Endothelial cell of umbilical vein (primary cell): Measurements from ENCODE around the gene POGLUT3.

Experiments
- CTCF ChIP-seq, 2 donors: IDR thresholded peaks; 1 replicate in 1 of 2; 2 replicates in 1 of 2; pipeline ENCODE4 v1.5.1; 2011; ENCODE audit warnings: low read length in 2 of 2, mild to moderate bottlenecking in 2 of 2, moderate library complexity in 2 of 2, control low read depth in 1 of 2, inconsistent platforms in 1 of 2, low read depth in 1 of 2; ENCODE audit not compliant: insufficient read depth in 1 of 2; ENCODE audit errors: extremely low read depth in 1 of 2
- EZH2 ChIP-seq: IDR thresholded peaks from 2 replicates; pipeline ENCODE4 v1.6.1; 2012; ENCODE audit warnings: borderline replicate concordance, low read depth, mild to moderate bottlenecking, moderate library complexity, low read length, inconsistent platforms; ENCODE audit not compliant: severe bottlenecking
- POLR2A ChIP-seq: IDR thresholded peaks from 2 replicates; pipeline ENCODE4 v1.6.1; 2012; ENCODE audit warnings: low read depth, mild to moderate bottlenecking, control low read depth, low read length

GRCh38 chr11:108501396-108501795 lies 3.2 kb upstream of the POGLUT3 start:
- TF ChIP-seq POLR2A (no peak), CTCF (IDR thresholded peaks at IDR 0.05; ENCODE audit: extremely low read depth in 1 of 2, insufficient read depth in 1 of 2, low read depth in 1 of 2, low read length in 2 of 2) (no peak), EZH2 (no peak)
